IMR-90 (cell line): ENCODE measurements around the gene PRPF40A. TPM values are rescaled to one million over a fixed set of nuclear protein-coding genes. Genes with fewer than 3 reads are reported as not detected.

Experiments used
- ATAC-seq: fragments of 200-7000 bp; cut with Tn5 transposase; 2 replicates; pipeline ENCODE4 v1.9.1; 2020; ENCODE audit warnings: low read depth, mild to moderate bottlenecking, moderate library complexity
- BruUV-seq: library from RNA; stranded (reverse); fragments of 400-500 nt; replicated peaks from 2 replicates; lab custom pipeline; 2021; lab: Mats Ljungman, UMichigan
- CTCF ChIA-PET: fragments of 300-600 bp; formaldehyde crosslinking; extraction: SDS; loops from one replicate; lab custom pipeline; 2021; ENCODE audit warnings: antibody characterized with exemption; lab: Yijun Ruan, JAX
- POLR2A ChIA-PET: fragments of 300-600 bp; sonication (Branson Sonifier 250); formaldehyde crosslinking; loops from one replicate; lab custom pipeline; 2022; ENCODE audit warnings: antibody characterized with exemption; ENCODE audit not compliant: unreplicated experiment; lab: Charles Lee
- DNase-seq: peaks from one replicate; pipeline ENCODE4 v3.0.0; 2013
- H2AFZ ChIP-seq: replicated peaks from 2 replicates; pipeline ENCODE3; 2013; ENCODE audit warnings: low read length, mild to moderate bottlenecking; ENCODE audit not compliant: poor library complexity
- H2AK5ac ChIP-seq: 2 replicates; pipeline ENCODE4 v1.6.1; 2013; ENCODE audit warnings: low read depth, low read length, inconsistent platforms
- H2AK9ac ChIP-seq: replicated peaks from 2 replicates; pipeline ENCODE3; 2013; ENCODE audit warnings: mild to moderate bottlenecking, low read depth, low read length, moderate library complexity; ENCODE audit not compliant: poor library complexity
- H2BK120ac ChIP-seq: 2 replicates; pipeline ENCODE4 v1.6.1; 2013; ENCODE audit warnings: low read depth, low read length, inconsistent platforms
- H2BK15ac ChIP-seq: 3 replicates; pipeline ENCODE4 v1.6.1; 2013; ENCODE audit warnings: low read depth, low read length, inconsistent platforms
- H2BK20ac ChIP-seq: 2 replicates; pipeline ENCODE4 v1.6.1; 2013; ENCODE audit warnings: low read depth, mild to moderate bottlenecking, inconsistent platforms, low read length, moderate library complexity
- H2BK5ac ChIP-seq: 2 replicates; pipeline ENCODE4 v1.6.1; 2013; ENCODE audit warnings: mild to moderate bottlenecking, low read depth, low read length, inconsistent platforms; ENCODE audit not compliant: poor library complexity, severe bottlenecking
- H3K14ac ChIP-seq: replicated peaks from 2 replicates; pipeline ENCODE4 v1.6.1; 2013; ENCODE audit warnings: low read depth, low read length, inconsistent platforms
- H3K18ac ChIP-seq: 2 replicates; pipeline ENCODE4 v1.6.1; 2013; ENCODE audit warnings: low read depth, low read length, control low read depth
- H3K23ac ChIP-seq: 2 replicates; pipeline ENCODE4 v1.6.1; 2013; ENCODE audit warnings: low read depth, low read length, inconsistent platforms
- H3K27ac ChIP-seq: 2 replicates; pipeline ENCODE4 v1.5.1; 2013; ENCODE audit warnings: mild to moderate bottlenecking, control low read depth, low read length; ENCODE audit not compliant: insufficient read depth
- H3K27me3 ChIP-seq: 2 replicates; pipeline ENCODE4 v1.6.1; 2013; ENCODE audit warnings: low read length; ENCODE audit not compliant: control insufficient read depth, insufficient read depth
- H3K36me3 ChIP-seq: 2 replicates; pipeline ENCODE4 v1.6.1; 2013; ENCODE audit warnings: low read length, mixed read lengths; ENCODE audit not compliant: control insufficient read depth, insufficient read depth
- H3K4ac ChIP-seq: 2 replicates; pipeline ENCODE4 v1.6.1; 2013; ENCODE audit warnings: low read depth, low read length, inconsistent platforms
- H3K4me1 ChIP-seq: 2 replicates; pipeline ENCODE4 v1.6.1; 2013; ENCODE audit warnings: low read length, mixed read lengths; ENCODE audit not compliant: control insufficient read depth, insufficient read depth
- H3K4me2 ChIP-seq: 2 replicates; pipeline ENCODE4 v1.6.1; 2013; ENCODE audit warnings: low read depth, mild to moderate bottlenecking, control low read depth, low read length, moderate library complexity
- H3K4me3 ChIP-seq: 2 replicates; pipeline ENCODE4 v1.5.1; 2013; ENCODE audit warnings: low read depth, mild to moderate bottlenecking, control low read depth, low read length, moderate library complexity; ENCODE audit not compliant: insufficient read depth
- H3K56ac ChIP-seq: 2 replicates; pipeline ENCODE4 v1.6.1; 2013; ENCODE audit warnings: low read length, inconsistent platforms; ENCODE audit not compliant: insufficient read depth; ENCODE audit errors: extremely low read depth
- H3K79me1 ChIP-seq, 2 experiments: 2 replicates each; pipeline ENCODE4 v1.6.1; 2013; ENCODE audit warnings: low read length in 2 of 2, inconsistent platforms in 1 of 2, low read depth in 1 of 2
- H3K9ac ChIP-seq: 2 replicates; pipeline ENCODE4 v1.6.1; 2013; ENCODE audit warnings: low read depth, low read length, control low read depth
- H3K9me1 ChIP-seq: 2 replicates; pipeline ENCODE4 v1.6.1; 2013; ENCODE audit warnings: low read length, inconsistent platforms; ENCODE audit not compliant: insufficient read depth
- H3K9me3 ChIP-seq: 2 replicates; pipeline ENCODE4 v1.6.1; 2013; ENCODE audit warnings: low read length; ENCODE audit not compliant: control insufficient read depth, insufficient read depth
- H4K20me1 ChIP-seq: 2 replicates; pipeline ENCODE4 v1.6.1; 2013; ENCODE audit warnings: low read length, inconsistent platforms; ENCODE audit not compliant: insufficient read depth
- H4K5ac ChIP-seq: 2 replicates; pipeline ENCODE4 v1.6.1; 2013; ENCODE audit warnings: mild to moderate bottlenecking, low read depth, low read length, control low read depth
- H4K8ac ChIP-seq, 2 experiments: 2 replicates each; pipeline ENCODE4 v1.6.1; 2013; ENCODE audit warnings: low read depth in 2 of 2, low read length in 2 of 2, control low read depth in 1 of 2, inconsistent platforms in 1 of 2
- H4K91ac ChIP-seq: 2 replicates; pipeline ENCODE4 v1.6.1; 2013; ENCODE audit warnings: low read depth, low read length, inconsistent platforms; ENCODE audit not compliant: insufficient read depth
- CEBPB ChIP-seq: IDR thresholded peaks from 2 replicates; pipeline ENCODE4 v1.6.1; 2012; ENCODE audit warnings: low read depth, low read length, improper control_type of control experiment
- CHD1 ChIP-seq: IDR thresholded peaks from 2 replicates; pipeline ENCODE4 v1.6.1; 2012; ENCODE audit warnings: low read depth, low read length, improper control_type of control experiment
- FOS ChIP-seq: fragments of 150-350 bp; IDR thresholded peaks from 2 replicates; pipeline ENCODE4 v1.6.1; 2016; ENCODE audit warnings: low read depth, low read length
- MAFK ChIP-seq: IDR thresholded peaks from 2 replicates; pipeline ENCODE4 v1.6.1; 2012; ENCODE audit warnings: low read depth, low read length, improper control_type of control experiment
- MAZ ChIP-seq: IDR thresholded peaks from 2 replicates; pipeline ENCODE4 v1.6.1; 2012; ENCODE audit warnings: low read depth, mild to moderate bottlenecking, low read length, improper control_type of control experiment, moderate library complexity, borderline replicate concordance
- MXI1 ChIP-seq: IDR thresholded peaks from 2 replicates; pipeline ENCODE4 v1.6.1; 2012; ENCODE audit warnings: low read depth, mild to moderate bottlenecking, low read length, moderate library complexity, borderline replicate concordance
- NFE2L2 ChIP-seq: fragments of 150-350 bp; IDR thresholded peaks from 2 replicates; pipeline ENCODE4 v1.6.1; 2016; ENCODE audit warnings: low read depth, mild to moderate bottlenecking, low read length
- RAD21 ChIP-seq: IDR thresholded peaks from 2 replicates; pipeline ENCODE4 v1.6.1; 2012; ENCODE audit warnings: low read length, improper control_type of control experiment
- RCOR1 ChIP-seq: IDR thresholded peaks from 2 replicates; pipeline ENCODE4 v1.6.1; 2012; ENCODE audit warnings: mild to moderate bottlenecking, low read length, improper control_type of control experiment; ENCODE audit not compliant: insufficient replicate concordance
- WGBS, 2 experiments: methylation state at CpG; one replicate each; pipeline versions ENCODE4 v1.1.5 to v1.1.7; 2013; ENCODE audit warnings: missing lambda C conversion rate in 2 of 2; ENCODE audit not compliant: insufficient read length in 1 of 2; ENCODE audit errors: extremely low coverage in 2 of 2; 5-methylcytosine and 5-hydroxymethylcytosine counted together
- dilution Hi-C: fragments of 300-500 bp; cut with HindIII; formaldehyde crosslinking; loops from one replicate; pipeline ENCODE4 v1.14.3; 2018; ENCODE audit warnings: low sequenced_read_pairs; ENCODE audit not compliant: unreplicated experiment
- in situ Hi-C: fragments of 300-500 bp; cut with MboI; formaldehyde crosslinking; loops from 3 replicates; pipeline ENCODE4 v1.14.3; 2019; ENCODE audit warnings: low sequenced_read_pairs, inconsistent platforms, mixed read lengths
- intact Hi-C: fragments of 100-400 bp; cut with micrococcal nuclease; formaldehyde crosslinking; loops from 2 replicates; pipeline ENCODE4 v1.10.0; 2022
- polyA plus RNA-seq, 3 experiments: library from polyadenylated mRNA; depleted of rRNA; stranded (reverse); fragments of >200 nt; gene quantifications; 2 replicates each; pipeline ENCODE4 v1.2.3, GENCODE V29; 2012; ENCODE audit warnings: low replicate concordance in 1 of 3
- total RNA-seq: library from RNA; depleted of rRNA; stranded (reverse); fragments of >200 nt; gene quantifications from 2 replicates; pipeline ENCODE4 v1.2.3, GENCODE V29; 2012
- TF ChIP-seq, protein P1 (sequence below): fragments of 150-350 bp; IDR thresholded peaks from 2 replicates; pipeline ENCODE4 v1.6.1; 2016; ENCODE audit warnings: low read depth, mild to moderate bottlenecking, low read length, moderate library complexity, borderline replicate concordance

Gene PRPF40A
- total and polyA plus RNA-seq, 2 of the 4 experiments (the other 2 are of a cell fraction), result 49.1 to 150 TPM

GRCh38 chr2:152651834-152652233, 65.4 kb downstream of the PRPF40A start:
- peaks cover 3% of the 10 kb centered on the region; the same call in 1 of the 2 replicates for H3K4me1 ChIP-seq
- DNase-seq, result no peak
- POLR2A ChIA-PET, result no interaction called here
- H2BK5ac ChIP-seq, result no peak overlapping the region
- WGBS, 2 experiments, result no CpG with 5 or more reads among the region's 2 CpGs
- BruUV-seq, result no TSS peak
- H2AK5ac ChIP-seq, result no peak overlapping the region
- H3K36me3 ChIP-seq, result peaks cover 2% of the 10 kb centered on the region
- H3K27me3 ChIP-seq, result no peaks in the 10 kb centered on the region
- in situ Hi-C loops, result loop anchor here (25.0 kb wide), 1 partner anchor 1190 kb away; no protein-coding TSS in a partner anchor
- H2AFZ ChIP-seq, result no peak overlapping the region
- H3K4ac ChIP-seq, result no peak overlapping the region
- no peak overlapping the region for H2BK15ac ChIP-seq
- no peak for ATAC-seq
- H3K79me1 ChIP-seq, result peaks cover 0 to 4% of the 10 kb centered on the region in 2 experiments; a peak in 1 of 4 replicates
- H2AK9ac ChIP-seq, result no peak overlapping the region
- H3K9me1 ChIP-seq, result peaks cover 3% of the 10 kb centered on the region; the same call in 1 of the 2 replicates
- no peak overlapping the region for H2BK120ac ChIP-seq
- no peak overlapping the region for H3K18ac ChIP-seq
- no peak overlapping the region for H2BK20ac ChIP-seq
- dilution Hi-C loops, result no loop called here
- TF ChIP-seq MXI1 (no peak), RAD21 (no peak), NFE2L2 (no peak), MAZ (no peak), CEBPB (no peak), RCOR1 (no peak), FOS (no peak), CHD1 (no peak), MAFK (no peak)
- TF ChIP-seq, protein P1, sequence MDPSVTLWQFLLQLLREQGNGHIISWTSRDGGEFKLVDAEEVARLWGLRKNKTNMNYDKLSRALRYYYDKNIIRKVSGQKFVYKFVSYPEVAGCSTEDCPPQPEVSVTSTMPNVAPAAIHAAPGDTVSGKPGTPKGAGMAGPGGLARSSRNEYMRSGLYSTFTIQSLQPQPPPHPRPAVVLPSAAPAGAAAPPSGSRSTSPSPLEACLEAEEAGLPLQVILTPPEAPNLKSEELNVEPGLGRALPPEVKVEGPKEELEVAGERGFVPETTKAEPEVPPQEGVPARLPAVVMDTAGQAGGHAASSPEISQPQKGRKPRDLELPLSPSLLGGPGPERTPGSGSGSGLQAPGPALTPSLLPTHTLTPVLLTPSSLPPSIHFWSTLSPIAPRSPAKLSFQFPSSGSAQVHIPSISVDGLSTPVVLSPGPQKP, result no peak
- H3K27ac ChIP-seq, result no peak overlapping the region
- H4K91ac ChIP-seq, result no peak overlapping the region
- H4K5ac ChIP-seq, result no peak overlapping the region
- no peaks in the 10 kb centered on the region for H4K20me1 ChIP-seq
- no peak overlapping the region for H4K8ac ChIP-seq
- CTCF ChIA-PET, result no interaction called here
- H3K14ac ChIP-seq, result no peak overlapping the region
- intact Hi-C loops, result loop anchor here (5.0 kb wide), 1 partner anchor 35 kb away; no protein-coding TSS in a partner anchor
- no peak overlapping the region for H3K4me3 ChIP-seq
- H3K4me2 ChIP-seq, result no peak overlapping the region
- no peaks in the 10 kb centered on the region for H3K9me3 ChIP-seq
- H3K9ac ChIP-seq, result no peak overlapping the region
- H3K23ac ChIP-seq, result no peak overlapping the region
- H3K56ac ChIP-seq, result no peak overlapping the region
